SJCRH30 (cell line): ENCODE results near the gene RHBDD2. TPM values are rescaled to one million over a fixed set of nuclear protein-coding genes. Genes with fewer than 3 reads are reported as not detected.

Experiments used
- DNase-seq, 2 experiments: peaks; one replicate each; pipeline ENCODE4 v3.0.0-alpha.2; 2015 to 2020
- H3K27ac ChIP-seq: fragments of 250-450 bp; sonication (Bioruptor Pico); 2 replicates; pipeline ENCODE4 v1.5.1; 2020; ENCODE audit warnings: mild to moderate bottlenecking, moderate library complexity
- H3K27me3 ChIP-seq: fragments of 250-450 bp; sonication (Bioruptor Pico); 2 replicates; pipeline ENCODE4 v1.5.1; 2020; ENCODE audit warnings: mild to moderate bottlenecking, moderate library complexity
- H3K36me3 ChIP-seq: fragments of 250-450 bp; sonication (Bioruptor Pico); 2 replicates; pipeline ENCODE4 v1.5.1; 2020; ENCODE audit warnings: mild to moderate bottlenecking, moderate library complexity
- H3K4me1 ChIP-seq: fragments of 250-450 bp; sonication (Bioruptor Pico); 2 replicates; pipeline ENCODE4 v1.5.1; 2020; ENCODE audit warnings: mild to moderate bottlenecking, moderate library complexity
- H3K4me3 ChIP-seq: fragments of 250-450 bp; sonication (Bioruptor Pico); 2 replicates; pipeline ENCODE4 v1.5.1; 2020; ENCODE audit warnings: mild to moderate bottlenecking, moderate library complexity
- H3K9me3 ChIP-seq: fragments of 250-450 bp; sonication (Bioruptor Pico); replicated peaks from 2 replicates; pipeline ENCODE4 v1.5.1; 2020; ENCODE audit warnings: mild to moderate bottlenecking, moderate library complexity
- total RNA-seq: library from RNA; depleted of rRNA; stranded (reverse); fragments of >200 nt; shearing (Covaris generic); gene quantifications from 2 replicates; pipeline ENCODE4 v1.2.3, GENCODE V29; 2014; rRNA removed

RHBDD2 gene
- total RNA-seq, 1 experiment from 2014 or later: 50.6 TPM

- Histone ChIP-seq H3K9me3 (no peaks in the 10 kb centered on the region; the same call in 1 of the 2 replicates), H3K27me3 (no peaks in the 10 kb centered on the region), H3K4me1 (peaks cover 16% of the 10 kb centered on the region), H3K36me3 (peaks cover 2% of the 10 kb centered on the region; the same call in 1 of the 2 replicates), H3K27ac (peak overlapping the region; percentile 46), H3K4me3 (no peak overlapping the region)
- DNase-seq: peak; percentile 76 to 77
These were observed 59.3 kb downstream of the RHBDD2 start for GRCh38 chr7:75937958-75938786.

Other genes starting within 250 kb of the RHBDD2 start
- gene HIP1, start 140.1 kb upstream of the RHBDD2 start, total RNA-seq: 48.6 and 49.6 TPM in 2 replicates
- gene CCL26, start 106.8 kb upstream of the RHBDD2 start, total RNA-seq: not detected in 2 replicates
- gene CCL24, start 65.2 kb upstream of the RHBDD2 start, total RNA-seq: 0.35 TPM in 1 of 2 replicates, not detected in the other
- gene POR, start 36.1 kb downstream of the RHBDD2 start, total RNA-seq: 106 and 109 TPM in 2 replicates
- gene TMEM120A, start 115.6 kb downstream of the RHBDD2 start, total RNA-seq: 14.0 and 21.2 TPM in 2 replicates
- gene STYXL1, start 169.0 kb downstream of the RHBDD2 start, total RNA-seq: 60.9 and 66.8 TPM in 2 replicates
- gene MDH2, start 169.1 kb downstream of the RHBDD2 start, total RNA-seq: 160 and 168 TPM in 2 replicates